ENCODE data around the gene ADCY10.
"Not testable (repeated sequence)": the region's sequence is repeated elsewhere in the genome, so short reads cannot be mapped to it uniquely, and the experiment has no call there.

DNA sequence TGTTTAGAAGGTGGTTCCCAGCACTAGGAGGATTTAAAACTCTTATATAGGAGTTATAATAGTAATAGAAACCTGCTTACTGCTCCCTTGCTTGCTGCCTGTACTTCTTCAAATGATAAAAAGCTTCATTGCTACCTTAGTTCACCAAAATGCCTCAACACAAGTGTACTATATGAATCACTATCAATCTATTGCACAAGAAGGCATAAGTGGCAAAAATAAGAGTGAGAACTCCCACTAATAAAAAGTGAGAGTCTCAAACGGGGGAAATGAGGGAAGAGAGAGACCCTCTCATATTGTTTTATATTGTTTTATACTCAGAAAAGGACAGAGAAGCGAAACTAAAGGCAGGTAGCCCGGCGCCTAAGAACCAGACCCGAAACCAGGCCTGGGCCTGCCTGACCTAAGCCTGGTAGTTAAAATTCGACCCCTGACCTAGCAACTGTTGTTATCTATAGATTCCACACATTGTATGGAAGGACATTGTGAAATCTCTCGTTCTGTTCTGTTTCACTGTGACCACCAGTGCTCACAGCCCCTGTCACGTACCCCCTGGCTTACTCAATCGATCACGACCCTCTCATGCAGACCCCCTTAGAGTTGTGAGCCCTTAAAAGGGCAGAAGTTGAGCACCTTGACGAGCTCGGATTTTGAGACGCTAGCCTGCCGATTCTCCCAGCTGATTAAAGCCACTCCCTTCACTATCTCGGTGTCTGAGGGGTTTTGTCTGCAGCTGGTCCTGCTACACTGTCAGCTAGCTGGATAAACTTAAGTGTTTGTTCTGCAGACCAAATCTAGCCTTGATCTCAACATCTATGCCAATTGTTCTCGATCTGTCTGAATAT lies 44.6 kb downstream of the ADCY10 start:
- TF ChIP-seq POLR2AphosphoS5 (IDR thresholded peaks at IDR 0.05; ENCODE audit: low read depth, low read length): not testable (repeated sequence)
- TF ChIP-seq, protein P1, sequence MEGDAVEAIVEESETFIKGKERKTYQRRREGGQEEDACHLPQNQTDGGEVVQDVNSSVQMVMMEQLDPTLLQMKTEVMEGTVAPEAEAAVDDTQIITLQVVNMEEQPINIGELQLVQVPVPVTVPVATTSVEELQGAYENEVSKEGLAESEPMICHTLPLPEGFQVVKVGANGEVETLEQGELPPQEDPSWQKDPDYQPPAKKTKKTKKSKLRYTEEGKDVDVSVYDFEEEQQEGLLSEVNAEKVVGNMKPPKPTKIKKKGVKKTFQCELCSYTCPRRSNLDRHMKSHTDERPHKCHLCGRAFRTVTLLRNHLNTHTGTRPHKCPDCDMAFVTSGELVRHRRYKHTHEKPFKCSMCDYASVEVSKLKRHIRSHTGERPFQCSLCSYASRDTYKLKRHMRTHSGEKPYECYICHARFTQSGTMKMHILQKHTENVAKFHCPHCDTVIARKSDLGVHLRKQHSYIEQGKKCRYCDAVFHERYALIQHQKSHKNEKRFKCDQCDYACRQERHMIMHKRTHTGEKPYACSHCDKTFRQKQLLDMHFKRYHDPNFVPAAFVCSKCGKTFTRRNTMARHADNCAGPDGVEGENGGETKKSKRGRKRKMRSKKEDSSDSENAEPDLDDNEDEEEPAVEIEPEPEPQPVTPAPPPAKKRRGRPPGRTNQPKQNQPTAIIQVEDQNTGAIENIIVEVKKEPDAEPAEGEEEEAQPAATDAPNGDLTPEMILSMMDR (IDR thresholded peaks at IDR 0.05): not testable (repeated sequence)
- TF ChIP-seq, protein P2, sequence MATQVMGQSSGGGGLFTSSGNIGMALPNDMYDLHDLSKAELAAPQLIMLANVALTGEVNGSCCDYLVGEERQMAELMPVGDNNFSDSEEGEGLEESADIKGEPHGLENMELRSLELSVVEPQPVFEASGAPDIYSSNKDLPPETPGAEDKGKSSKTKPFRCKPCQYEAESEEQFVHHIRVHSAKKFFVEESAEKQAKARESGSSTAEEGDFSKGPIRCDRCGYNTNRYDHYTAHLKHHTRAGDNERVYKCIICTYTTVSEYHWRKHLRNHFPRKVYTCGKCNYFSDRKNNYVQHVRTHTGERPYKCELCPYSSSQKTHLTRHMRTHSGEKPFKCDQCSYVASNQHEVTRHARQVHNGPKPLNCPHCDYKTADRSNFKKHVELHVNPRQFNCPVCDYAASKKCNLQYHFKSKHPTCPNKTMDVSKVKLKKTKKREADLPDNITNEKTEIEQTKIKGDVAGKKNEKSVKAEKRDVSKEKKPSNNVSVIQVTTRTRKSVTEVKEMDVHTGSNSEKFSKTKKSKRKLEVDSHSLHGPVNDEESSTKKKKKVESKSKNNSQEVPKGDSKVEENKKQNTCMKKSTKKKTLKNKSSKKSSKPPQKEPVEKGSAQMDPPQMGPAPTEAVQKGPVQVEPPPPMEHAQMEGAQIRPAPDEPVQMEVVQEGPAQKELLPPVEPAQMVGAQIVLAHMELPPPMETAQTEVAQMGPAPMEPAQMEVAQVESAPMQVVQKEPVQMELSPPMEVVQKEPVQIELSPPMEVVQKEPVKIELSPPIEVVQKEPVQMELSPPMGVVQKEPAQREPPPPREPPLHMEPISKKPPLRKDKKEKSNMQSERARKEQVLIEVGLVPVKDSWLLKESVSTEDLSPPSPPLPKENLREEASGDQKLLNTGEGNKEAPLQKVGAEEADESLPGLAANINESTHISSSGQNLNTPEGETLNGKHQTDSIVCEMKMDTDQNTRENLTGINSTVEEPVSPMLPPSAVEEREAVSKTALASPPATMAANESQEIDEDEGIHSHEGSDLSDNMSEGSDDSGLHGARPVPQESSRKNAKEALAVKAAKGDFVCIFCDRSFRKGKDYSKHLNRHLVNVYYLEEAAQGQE (IDR thresholded peaks at IDR 0.05; ENCODE audit: insufficient read depth in 1 of 2, low read depth in 2 of 2, low read length in 1 of 2): not testable (repeated sequence)
